Amygdala (tissue), 56 donors: ENCODE measurements around the gene RTN4R.

Source experiments
- DNase-seq, 56 donors: peaks; one replicate each; lab custom pipeline; 2025; lab: John Stamatoyannopoulos, UW

RTN4R gene

DNA sequence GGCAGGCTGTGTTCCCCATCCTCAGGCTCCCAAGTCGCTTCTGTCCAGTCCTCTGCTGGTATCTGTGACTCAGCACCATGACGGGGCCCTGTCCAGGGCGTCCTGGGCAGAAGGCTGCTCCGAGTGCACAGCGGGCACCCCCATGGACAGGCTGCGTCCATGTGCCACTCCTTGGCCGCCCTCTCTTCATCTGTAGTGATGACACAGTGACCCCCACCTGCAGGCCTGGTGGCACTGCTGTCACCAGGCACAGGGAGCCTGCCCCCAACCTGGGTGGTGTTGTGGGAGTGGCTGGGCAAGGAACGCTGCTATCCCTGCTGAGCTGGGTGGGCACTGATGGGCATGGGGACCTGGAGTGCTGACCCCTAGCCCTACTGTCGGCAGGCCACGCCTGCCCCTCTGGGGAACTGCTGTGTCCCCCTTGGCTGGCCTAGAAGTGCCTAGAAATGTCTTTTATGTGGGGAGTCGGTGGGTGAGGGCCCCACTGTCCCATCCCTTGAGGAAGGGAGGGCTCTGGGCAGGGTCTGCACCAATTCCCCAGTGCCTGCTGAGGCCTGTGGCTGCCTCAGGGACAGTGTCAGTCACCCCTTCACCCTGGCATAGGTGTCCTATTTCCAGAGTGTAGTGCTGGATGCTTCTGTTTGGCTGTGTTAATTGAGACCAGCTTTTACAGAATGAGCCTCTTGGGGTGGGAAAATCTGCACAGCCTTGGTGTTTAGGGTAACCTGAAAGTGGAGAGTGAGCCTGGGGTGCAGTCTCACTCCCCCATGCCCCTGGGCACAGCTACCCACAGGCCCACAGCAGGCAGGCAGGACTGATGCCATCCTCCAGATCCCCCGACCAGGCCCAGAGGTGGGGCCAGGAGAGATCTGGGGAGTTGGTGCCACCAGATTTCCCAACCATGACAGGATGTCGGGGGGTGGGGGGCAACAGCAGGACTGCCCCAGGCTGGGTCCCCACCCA, 34.5 kb downstream of the RTN4R start:
- no peak for DNase-seq

DNA sequence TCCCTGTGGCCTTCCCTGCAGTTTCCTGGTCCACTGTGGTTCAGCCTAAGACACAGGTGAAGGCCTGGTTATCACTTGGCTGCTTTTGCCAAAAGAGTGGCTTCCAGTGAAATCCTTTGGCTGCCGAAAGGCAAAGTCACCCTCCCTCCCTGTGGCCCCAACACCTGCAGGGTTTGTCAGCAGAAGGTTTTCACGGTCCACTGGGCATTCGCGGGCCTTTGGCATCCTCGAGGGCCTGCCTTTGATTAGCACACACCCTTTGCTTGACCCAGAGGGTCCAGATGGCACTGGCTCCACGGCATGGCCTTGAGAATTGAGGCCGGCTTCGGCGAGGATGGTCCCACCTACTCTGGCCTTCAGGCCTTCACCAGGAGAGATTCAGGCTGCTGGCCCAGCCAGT, 35.3 kb downstream of the RTN4R start:
- DNase-seq = no peak

GRCh38 chr22:20232237-20232598, 35.9 kb downstream of the RTN4R start:
- no peak for DNase-seq

- no peak for DNase-seq
These were observed 36.4 kb downstream of the RTN4R start for GRCh38 chr22:20231514-20232236.

GRCh38 chr22:20230777-20231420, 37.2 kb downstream of the RTN4R start:
- no peak for DNase-seq

- peak in 16 of 56 donors; percentile 13 to 62 (median 52) for DNase-seq
These were observed 38.0 kb downstream of the RTN4R start for GRCh38 chr22:20229916-20230775.

- no peak for DNase-seq
These were observed 39.2 kb downstream of the RTN4R start for GRCh38 chr22:20228939-20229272.

GRCh38 chr22:20228055-20228938, 39.8 kb downstream of the RTN4R start:
- DNase-seq = peak in 11 of 56 donors; percentile 11 to 49 (median 25)

- DNase-seq = no peak
These were observed 40.8 kb downstream of the RTN4R start for GRCh38 chr22:20227363-20227762.

- DNase-seq = no peak
These were observed 41.3 kb downstream of the RTN4R start for GRCh38 chr22:20226760-20227350.

GRCh38 chr22:20226077-20226716, 41.9 kb downstream of the RTN4R start:
- no peak for DNase-seq

GRCh38 chr22:20225693-20225966, 42.5 kb downstream of the RTN4R start:
- DNase-seq = no peak

DNA sequence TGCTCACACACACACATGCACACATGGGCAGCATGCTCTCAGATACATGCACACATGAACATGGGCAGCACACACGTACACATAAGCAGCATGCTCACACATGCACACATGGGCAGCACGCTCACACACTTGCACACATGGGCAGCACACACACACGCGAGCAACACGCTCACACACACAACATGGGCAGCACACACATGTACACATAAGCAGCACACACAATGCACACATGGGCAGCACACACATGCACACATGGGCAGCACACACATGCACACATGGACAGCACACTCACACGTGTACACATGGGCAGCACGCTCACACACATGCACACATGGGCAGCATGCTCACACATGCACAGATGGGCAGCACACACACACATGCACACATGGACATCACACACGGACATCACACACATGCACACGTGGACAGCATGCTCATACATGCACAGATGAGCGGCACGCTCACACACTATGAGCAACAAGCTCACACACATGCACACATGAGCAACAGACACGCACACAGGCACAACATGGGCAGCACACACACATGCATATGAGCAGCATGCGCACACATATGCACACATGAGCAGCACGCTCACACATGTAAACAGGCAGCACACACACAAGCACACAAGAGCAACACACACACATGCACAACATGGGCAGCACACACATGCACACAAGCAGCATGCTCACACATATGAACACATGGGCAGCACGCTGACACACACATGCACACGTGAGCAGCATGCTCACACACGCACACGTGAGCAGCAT, 43.0 kb downstream of the RTN4R start:
- no peak for DNase-seq

DNA sequence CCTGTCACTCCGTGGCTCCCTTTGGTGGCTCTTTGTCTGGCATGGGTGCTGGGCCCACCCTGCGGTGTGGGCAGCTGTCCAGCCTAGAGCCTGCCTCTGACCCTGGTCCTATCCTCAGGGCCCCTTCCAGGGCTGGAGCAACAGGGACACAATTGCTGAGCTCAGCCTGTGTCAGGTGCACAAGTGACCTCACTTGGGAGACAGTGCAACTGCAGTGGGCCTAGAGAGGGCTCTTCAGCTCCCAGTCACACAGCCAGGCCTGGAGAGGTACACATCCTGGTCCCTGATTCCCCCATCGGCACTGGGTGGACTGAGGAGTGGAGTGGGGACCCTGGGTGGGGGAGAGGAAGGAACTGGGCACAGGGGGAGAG, 43.9 kb downstream of the RTN4R start:
- DNase-seq = no peak

GRCh38 chr22:20223421-20224255, 44.5 kb downstream of the RTN4R start:
- no peak for DNase-seq

- no peak for DNase-seq
These were observed 45.2 kb downstream of the RTN4R start for GRCh38 chr22:20222764-20223420.
